H1 (cell line): ENCODE results near the gene KLHL29. TPM values are rescaled to one million over a fixed set of nuclear protein-coding genes. Genes with fewer than 3 reads are reported as not detected.

Experiments
- ASH2L ChIP-seq: fragments of 200-600, 300-600 bp; sonication (generic); IDR thresholded peaks from one replicate; pipeline ENCODE4 v1.7.1; 2017; ENCODE audit warnings: low read length
- ATF2 ChIP-seq: IDR thresholded peaks from 2 replicates; pipeline ENCODE4 v1.6.1; 2012; ENCODE audit warnings: low read length, inconsistent platforms
- NANOG ChIP-seq: IDR thresholded peaks from 2 replicates; pipeline ENCODE4 v1.6.1; 2011; ENCODE audit warnings: low read length, low read depth, mild to moderate bottlenecking, inconsistent platforms; ENCODE audit not compliant: insufficient read depth, poor library complexity, severe bottlenecking
- polyA plus RNA-seq, 7 experiments: library from polyadenylated mRNA; depleted of rRNA in 3 of 7; stranded (reverse) in 5 of 7; unstranded in 2 of 7; fragments of >200 nt in 5 of 7; fragments of 200-250 nt in 2 of 7; gene quantifications; 1 replicate in 5 of 7; 2 replicates in 1 of 7; 4 replicates in 1 of 7; pipeline versions ENCODE4 v1.2.1 to v1.2.3, GENCODE V29; 2011 to 2013; ENCODE audit warnings: missing spikeins in 2 of 7, mixed read lengths in 2 of 7
- total RNA-seq: library from RNA; stranded (reverse); fragmentation: NEBNext Ultra II Directional; extraction: Animal tissue kit (Norgen Biotek cat#: 25700); gene quantifications from 2 replicates; pipeline ENCODE4 v1.2.1, GENCODE V29; 2021

KLHL29 gene
- total and polyA plus RNA-seq, 2 of the 8 experiments (the other 6 are each of a cell fraction or from before 2014, with no cell fraction given), result 1.1 to 4.7 TPM

- TF ChIP-seq ATF2 (no peak), ASH2L (no peak), NANOG (no peak)
These were observed 115.9 kb downstream of the KLHL29 start (continued) for GRCh38 chr2:23500836-23501235.
